GM18507 (cell line): ENCODE data around the gene CCDC50.
A peak's percentile ranks its signal among the peaks of the same experiment; 100 is the strongest.

Source experiments
- DNase-seq: peaks from one replicate; pipeline ENCODE4 v3.0.0; 2011; ENCODE audit warnings: low read depth; ENCODE audit not compliant: insufficient read length; ENCODE audit errors: extremely low spot score
- FAIRE-seq: peaks from 2 replicates; lab custom pipeline; 2011; peaks lifted over from hg19 to GRCh38; lab: Jason Lieb, UNC

The CCDC50 gene

DNA sequence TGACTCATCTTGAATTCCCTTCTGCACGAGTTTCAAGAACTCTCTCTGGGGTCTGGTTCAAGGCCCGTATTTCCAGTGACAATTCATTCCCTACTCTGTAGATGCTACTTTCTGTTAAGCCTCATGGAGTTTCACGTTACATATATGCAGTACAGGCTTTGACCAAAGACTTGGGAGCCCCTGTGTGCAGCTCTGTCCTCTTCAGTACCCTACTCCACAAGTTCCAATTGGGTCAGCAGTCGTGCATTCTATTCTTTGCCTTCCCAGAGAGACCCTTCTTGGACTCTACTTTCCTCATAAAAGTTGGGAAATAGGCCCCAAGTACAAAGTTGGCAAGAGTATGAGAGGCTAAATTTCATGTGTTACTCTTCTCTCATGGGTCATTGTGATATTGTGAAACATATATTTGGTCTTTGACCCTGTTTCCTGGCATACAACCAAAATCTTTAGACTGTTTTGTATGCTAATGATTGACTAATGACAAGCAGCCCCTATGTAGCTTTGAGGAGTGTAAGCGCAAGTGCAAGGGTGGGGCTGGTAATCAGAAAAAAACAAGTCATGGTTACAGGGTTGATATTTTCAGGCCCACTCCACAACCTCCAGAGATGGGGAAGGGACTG, 15.0 kb upstream of the CCDC50 start:
- no peak for DNase-seq
- FAIRE-seq = no peak

DNA sequence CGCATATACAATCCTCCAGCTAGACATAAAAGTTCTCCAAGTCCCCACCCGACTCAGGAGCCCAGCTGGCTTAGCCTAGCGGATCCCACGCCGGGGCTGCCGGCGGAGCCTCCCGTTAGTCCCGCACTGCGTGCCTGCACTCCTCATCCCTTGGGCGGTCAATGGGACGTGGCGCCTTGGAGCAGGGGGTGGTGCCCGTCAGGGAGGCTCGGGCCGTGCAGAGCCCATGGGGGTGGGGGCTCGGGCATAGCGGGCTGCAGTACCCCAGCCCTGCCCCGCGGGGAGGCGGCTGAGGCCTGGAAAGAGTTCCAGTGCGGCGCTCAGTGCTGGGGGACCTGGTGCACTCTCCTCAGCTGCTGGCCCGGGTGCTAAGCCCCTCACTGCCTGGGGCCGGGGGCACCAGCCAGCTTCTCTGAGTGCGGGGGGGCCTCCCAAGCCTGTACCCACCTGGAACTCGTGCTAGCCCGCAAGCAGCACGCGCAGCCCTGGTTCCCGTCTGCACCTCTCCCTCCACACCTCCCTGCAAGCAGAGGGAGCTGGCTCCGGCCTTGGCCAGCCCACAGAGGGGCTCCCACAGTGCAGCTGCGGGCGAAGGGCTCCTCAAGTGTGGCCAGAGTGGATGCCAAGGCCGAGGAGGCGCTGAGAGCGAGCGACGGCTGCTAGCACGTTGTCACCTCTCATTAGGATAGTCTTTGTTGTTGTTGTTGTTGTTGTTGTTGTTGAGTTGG, 12.2 kb upstream of the CCDC50 start:
- FAIRE-seq (no peak), DNase-seq (no peak)

DNA sequence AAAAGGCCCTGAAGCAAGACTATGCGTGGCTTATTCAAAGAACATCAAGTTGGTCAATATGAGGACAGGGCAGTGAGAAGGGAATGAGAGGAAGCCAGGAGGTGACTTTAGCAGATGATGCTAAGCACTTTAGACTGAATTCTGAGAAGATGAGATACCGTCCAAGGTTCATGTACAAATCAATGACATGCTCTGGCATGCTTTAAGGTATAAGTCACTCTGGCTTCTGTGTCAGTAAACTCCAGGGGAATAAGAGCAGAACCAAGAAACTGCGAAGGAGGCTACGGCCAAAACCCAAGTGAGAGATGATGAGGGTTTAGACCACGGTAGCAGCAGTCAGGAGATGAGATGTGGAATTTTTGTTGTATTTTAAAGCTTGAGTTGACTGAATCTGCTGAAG, 8.9 kb upstream of the CCDC50 start:
- DNase-seq (no peak), FAIRE-seq (no peak)

DNA sequence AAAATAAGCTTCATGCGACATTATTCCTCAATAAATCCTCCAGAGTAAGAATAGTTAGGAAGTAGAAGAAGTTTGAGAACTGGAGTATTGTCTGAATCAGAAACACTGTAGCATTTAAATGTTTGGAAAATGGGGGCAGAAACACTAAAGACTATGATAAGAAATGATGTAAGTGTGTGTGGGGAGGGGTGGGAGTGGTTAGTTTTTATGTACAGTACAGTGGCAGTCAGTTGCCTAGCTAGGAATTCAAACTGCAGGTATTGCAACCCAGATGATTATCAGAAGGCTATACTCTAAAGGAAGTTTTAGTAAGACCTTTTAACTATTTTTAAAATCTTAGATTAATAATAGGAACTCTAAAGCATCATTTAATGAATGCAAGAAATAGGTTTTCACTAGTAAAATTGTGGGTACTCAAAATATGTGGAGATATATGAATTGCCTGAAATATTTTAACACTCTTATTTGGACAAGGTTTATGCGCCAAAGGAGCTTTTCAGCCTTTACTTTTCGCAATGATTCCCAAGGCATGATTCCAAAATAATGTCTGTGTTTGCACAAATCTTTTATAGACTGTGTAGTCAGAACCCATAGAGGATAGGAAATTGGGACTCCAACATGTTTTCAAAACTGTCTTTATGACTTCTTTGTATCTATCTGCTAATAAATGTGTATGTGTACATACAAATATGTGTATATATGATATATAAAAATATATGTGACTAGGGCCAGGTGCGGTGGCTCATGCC, 8.0 kb upstream of the CCDC50 start:
- FAIRE-seq (no peak), DNase-seq (no peak)

DNA sequence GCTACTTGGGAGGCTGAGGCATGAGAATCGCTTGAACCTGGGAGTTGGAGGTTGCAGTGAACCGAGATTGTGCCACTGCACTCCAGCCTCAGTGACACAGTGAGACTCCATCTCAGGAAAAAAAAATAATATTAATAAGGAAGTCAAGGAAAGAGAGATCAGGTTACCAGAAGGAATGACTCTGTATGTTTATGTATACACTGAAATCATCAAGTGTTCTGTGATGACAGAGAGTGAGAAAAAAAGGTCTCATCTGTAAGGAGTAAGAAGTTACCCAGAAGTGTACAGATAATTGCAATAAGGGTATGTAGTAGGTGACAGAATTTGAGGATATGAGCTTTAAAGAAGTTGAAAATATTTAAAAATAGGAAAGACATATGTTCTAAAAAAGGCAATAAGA, 4.3 kb upstream of the CCDC50 start:
- no peak for FAIRE-seq
- DNase-seq = no peak

DNA sequence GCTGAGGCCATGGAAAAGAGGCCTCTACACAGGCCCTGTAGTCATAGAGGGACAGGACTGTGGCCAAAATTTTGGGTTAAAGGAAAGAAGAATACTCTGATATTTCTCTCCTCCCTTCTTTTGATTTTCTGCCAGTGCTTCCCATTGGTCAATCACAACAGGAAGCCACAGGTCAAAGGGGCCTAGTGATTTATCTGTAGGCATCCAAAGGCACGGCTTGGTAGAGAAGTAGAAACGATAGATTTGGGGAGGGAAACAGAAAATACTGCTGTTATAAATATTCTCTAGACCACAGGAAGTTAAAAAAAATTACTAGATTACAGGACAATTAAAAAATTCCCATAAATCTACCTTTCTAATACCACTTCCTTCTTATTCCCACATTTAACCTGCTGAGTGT, 1.7 kb upstream of the CCDC50 start:
- FAIRE-seq (no peak), DNase-seq (no peak)

DNA sequence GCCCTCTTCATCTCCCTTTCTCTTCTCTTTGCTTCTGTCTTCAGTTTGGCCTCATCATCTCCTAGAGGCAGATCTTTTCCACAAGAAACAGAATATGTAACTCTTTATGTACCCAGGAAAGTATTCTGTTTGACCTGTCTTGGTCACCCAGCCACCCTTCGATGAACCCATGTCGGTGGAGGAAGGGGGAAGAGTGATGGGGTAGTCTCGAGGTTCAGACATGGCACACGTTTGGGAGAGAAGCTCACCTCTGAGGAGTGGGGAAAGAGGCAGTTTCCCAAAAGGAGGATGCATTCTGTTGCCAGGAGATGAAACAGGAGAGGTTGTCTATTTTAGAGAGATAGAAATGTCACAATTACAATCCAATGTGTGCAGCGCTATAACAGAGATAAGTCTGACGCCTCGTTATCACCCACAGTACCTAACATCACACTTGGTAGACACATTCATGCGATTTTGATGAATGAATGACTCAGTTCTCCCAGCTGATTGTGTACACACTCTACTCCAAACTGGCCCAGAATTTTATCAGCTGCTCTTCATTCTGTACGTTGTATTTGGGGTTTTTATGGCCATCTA, 722 bp upstream of the CCDC50 start:
- FAIRE-seq (peak; percentile 26), DNase-seq (no peak)

DNA sequence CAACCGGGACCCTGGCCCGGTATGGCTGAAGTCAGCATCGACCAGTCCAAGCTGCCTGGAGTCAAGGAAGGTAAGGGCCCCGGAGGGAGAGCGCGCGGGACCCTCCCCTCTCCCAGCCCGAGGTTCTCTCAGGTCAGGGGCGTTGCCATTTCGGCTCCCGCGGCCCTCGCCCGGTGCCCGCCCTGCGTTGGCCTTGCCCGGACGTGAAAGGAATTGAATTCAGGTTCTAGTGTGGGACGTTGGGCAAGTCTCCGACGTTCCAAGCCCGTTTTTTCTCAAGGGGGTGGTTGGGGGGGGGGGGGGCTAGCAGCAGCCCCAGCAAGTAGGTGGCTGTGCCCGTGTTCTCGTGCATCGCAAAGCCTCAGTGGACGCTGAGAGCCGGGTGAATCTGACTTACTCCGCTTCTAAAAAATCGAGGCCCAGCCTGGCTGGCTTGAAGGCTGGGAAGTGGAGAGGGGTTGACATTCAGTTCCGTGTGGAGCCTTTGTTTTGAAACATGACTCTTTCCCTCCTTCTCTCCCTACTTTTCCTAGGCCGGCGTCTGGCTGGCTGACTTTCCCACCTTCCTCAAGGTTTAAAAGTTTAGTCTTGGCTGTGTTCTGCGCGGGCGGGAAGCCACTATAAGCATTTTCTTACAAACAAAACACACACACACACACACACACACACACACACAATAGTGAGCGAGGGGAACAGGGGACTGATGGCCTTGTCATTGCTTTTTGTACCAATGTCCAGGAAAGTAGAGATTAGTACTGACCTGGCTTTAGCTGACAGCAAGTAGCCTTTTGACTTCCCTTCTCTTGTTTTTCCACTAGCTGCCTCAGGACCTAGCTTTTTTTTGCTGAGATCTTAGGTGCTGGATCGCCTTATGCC, 698 bp downstream of the CCDC50 start, which contains the start of gene UTS2B:
UTS2B (minus strand) TSS at position 873 of the 876 bp plus-strand sequence. CDS start 48,337 bp downstream, outside the sequence.
- DNase-seq = no peak
- no peak for FAIRE-seq

DNA sequence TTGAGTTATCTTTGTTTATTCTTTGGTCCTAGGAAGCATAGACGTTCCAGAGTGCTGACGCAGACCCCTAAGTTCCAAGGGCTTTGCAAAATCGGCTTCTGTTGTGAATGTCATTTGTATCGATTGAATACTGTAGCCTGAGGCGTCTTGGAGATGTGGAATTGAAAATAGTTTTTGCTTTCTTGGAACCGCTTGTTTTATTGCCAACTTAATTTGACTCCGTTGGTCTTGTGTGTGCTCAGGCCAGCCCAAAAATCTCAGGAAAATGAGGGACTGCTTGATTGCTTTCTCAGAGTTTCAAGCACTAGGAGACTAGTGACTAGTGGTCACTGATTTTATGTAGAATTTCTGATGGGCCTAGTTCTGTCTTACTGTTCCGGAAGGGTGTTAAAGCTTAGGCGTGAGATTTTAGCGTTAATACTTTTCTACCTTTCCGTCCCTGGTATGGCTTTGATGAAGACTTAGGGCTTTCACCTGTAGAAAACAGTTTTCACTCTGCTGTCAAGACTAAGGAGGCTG, 1.4 kb downstream of the CCDC50 start:
- DNase-seq (no peak), FAIRE-seq (peak; percentile 56)

DNA sequence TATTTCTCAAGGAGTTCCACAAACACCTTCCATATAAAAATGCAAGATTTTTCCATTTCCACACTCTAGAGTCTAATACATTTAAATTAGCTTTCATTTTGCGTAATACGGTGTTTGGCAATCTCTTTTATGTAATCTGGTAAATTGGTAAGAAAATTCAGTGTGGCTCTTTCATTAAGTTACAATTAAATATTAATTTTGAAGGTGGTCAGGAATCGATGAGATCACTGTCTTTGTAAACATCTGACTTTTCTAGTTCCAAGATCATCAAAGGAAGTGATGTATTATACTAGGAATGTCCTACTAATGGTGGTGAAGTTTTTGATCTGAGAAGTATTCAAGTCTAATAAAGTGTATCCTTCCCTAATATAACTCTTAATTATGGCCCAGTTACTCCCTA, 2.2 kb downstream of the CCDC50 start:
- FAIRE-seq = no peak

DNA sequence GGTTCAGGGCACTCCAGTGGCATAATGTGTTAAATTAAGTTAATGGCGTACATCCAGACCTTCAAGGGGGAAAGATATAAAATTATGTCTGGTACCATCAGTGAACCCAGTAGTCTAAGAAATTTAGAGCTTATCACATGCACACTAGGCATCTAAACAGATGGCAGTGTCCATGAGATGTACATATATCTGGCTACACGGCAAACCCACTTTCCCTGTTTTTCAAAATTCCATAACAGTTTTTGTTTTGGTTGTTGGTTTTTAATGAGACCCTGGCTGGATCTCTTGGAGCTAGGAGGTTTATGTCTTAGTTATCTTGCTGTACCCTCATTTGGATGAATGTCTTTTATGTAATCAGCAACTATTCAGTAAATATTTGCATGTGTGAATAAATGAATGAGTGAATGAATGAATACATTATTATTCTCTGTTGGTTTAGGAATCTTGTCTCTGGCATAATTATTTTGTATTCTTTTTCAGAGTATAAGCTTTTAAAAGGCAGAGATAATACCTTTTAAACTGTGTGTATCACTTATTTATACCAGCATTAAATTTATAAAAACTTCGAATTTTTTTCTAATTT, 4.2 kb downstream of the CCDC50 start:
- peak; percentile 21 for FAIRE-seq
- DNase-seq = no peak

More for the DNA sequence above, 2.2 kb downstream of the CCDC50 start:
- DNase-seq = no peak

DNA sequence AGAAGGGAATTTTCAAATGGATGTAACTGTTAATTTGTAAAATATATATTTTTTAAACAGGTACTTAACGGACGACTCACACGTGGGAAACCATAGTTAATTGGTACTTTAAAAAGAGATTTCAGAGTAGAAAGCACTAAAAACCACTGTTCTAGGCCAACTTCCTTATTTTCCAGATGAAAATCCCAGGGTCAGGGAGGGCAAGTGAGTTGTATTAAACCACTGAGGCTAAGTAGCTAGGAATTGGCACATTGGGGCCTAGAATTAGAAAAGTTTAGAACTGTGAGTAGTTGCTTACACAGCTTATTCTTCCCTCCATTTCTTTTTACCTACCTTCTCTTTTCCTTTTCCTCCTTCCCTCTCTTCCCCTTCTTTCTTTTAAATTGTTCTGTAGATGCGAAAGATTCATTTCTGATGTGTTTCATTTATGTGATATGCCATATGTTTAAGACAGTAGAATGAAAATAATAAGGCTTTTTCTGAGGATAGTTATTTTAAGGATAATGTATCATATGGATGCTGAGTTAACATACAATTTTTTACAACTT, 5.2 kb downstream of the CCDC50 start:
- no peak for FAIRE-seq
- no peak for DNase-seq

DNA sequence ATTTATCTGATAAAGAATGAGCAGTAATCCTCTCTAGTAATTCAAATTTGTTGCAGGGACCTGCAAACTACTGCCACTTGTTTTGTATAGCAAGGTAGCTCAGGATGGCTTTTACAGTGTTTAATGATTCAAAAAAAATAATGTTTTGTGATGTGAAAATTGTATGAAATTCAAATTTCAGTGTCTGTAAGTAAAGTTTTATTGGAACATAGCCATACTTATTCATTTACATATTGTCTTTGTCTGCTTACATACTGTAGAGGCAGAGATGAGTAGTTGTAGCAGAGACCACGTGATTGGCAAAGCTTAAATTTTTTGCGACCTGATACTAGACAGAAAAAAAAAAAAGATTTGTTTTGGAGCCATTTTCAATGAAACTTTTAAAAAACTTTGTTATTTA, 7.6 kb downstream of the CCDC50 start:
- DNase-seq = no peak
- FAIRE-seq = peak; percentile 69

DNA sequence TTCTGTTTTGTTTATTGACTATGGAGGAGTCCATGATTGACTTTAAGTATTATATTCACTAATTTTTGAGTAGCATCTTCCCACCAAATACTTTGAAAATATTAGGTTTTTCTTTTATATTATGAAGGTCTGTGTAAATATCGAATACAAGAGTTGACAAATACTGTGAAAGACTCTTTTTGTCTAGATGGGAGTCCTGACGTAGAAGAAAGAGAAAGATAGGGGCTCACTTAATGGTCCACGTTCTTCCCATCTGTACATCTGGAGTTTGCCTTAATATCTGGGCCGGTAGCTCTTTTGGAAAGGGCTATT, 8.9 kb downstream of the CCDC50 start:
- FAIRE-seq = no peak

DNA sequence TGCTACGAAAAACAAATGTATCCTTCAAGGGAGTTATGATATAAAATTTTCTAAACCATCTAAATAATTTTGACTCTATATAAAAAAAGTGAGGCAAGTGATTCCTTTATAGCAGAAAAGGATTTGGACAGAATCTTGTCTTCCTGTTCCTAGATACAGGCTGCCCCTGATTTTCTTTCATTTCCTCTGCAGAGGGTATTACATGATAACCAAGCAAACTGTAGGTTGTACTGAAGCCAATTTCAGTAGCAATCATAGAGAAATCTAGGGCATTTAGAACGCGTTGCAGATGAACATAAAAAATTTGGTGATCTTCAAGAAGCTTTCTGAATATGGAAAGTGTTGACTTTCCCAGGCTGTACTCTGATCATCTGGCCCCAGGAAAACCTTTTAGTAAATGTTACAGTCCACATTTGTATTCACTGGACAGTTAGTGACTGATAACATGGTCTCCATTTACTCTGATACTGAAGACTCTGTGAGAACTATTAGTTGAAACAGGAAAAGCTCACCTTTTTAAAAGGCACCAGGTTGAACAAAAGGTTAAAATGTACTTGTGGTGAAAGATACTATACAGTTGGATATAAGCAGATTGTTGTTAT, 10.2 kb downstream of the CCDC50 start:
- no peak for DNase-seq
- FAIRE-seq = peak; percentile 42

More for the DNA sequence above, 8.9 kb downstream of the CCDC50 start:
- no peak for DNase-seq

DNA sequence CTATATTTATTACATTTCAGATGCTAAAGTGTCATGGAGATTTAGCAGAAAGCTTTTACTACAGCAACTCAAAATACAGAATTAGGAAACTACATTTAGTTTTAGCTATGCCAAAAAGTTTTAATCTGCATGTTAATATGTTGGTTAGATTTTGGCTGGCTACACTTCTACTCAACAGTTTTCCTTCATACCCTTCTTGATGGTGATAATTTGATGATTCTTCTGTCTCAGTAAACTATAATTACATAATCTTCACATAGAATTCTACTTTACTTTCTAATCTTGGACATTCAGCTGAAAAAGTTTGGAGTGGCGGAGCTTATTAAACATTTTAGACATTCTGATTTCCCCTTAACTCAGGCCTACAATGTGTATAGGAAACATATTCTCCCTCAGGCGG, 11.2 kb downstream of the CCDC50 start:
- no peak for FAIRE-seq
- no peak for DNase-seq

DNA sequence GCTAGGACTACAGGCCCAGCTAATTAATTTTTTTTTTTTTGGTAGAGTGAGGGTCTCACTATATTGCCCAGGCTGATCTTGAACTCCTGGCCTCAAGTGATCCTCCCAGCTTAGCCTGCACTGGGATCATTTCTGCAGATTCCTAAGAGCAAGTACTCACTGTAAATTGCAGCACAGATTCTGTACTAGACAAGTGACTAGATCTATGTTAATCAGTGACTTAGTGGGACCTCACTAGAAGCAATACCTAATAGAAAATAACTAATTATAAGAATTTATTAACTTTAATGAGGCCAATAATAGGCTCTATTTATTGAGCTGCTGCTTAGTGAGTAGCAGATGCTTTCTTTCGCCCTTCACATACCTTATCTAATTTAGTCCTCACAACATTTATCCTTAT, 11.8 kb downstream of the CCDC50 start:
- no peak for DNase-seq
- FAIRE-seq = no peak

DNA sequence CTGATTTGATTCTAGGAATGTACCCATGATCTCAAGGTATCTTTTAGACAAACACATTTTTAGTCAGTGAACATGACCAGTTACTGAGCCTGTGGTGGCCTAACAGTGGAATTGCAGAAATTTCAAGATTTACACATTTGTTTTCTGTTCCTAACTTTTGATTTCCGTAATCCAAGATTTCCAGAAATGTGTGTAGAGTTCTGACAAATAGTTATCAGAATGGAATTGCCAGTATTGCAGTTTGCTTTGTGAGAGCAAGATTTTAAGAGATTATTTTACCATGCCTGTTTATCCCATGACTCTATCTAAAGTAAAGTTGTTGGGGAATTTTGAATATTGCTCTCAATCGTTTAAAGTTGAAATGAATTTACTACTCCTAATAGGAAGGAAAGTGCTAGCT, 12.8 kb downstream of the CCDC50 start:
- FAIRE-seq (no peak), DNase-seq (no peak)
